Stimulated activated CD8-positive, alpha-beta memory T cell treated with anti-CD3 and anti-CD28 coated beads, Interleukin-7, amount 100 ng/mL, for 48 hours (primary cell): ENCODE data around the gene TRIM9.

Experiments used
- DNase-seq, 2 donors: peaks; one replicate each; pipeline ENCODE4 v3.0.0-alpha.2; 2020; ENCODE audit warnings: low read depth in 1 of 2; ENCODE audit errors: extremely low read depth in 1 of 2

Gene TRIM9

GRCh38 chr14:51093371-51094281 lies 1.3 kb downstream of the TRIM9 start:
- peak; percentile 13 to 39 for DNase-seq

GRCh38 chr14:51092965-51093364 lies 1.9 kb downstream of the TRIM9 start:
- DNase-seq = no peak

GRCh38 chr14:51089278-51089677 lies 5.6 kb downstream of the TRIM9 start:
- no peak for DNase-seq

- no peak for DNase-seq
Observed at GRCh38 chr14:51087031-51087441, 7.9 kb downstream of the TRIM9 start.

GRCh38 chr14:51086044-51086443 lies 8.9 kb downstream of the TRIM9 start:
- no peak for DNase-seq

- DNase-seq = no peak
Observed at GRCh38 chr14:51084962-51085361, 9.9 kb downstream of the TRIM9 start.

GRCh38 chr14:51084507-51084906 lies 10.4 kb downstream of the TRIM9 start:
- DNase-seq = no peak

GRCh38 chr14:51082349-51082748 lies 12.6 kb downstream of the TRIM9 start:
- DNase-seq = no peak

GRCh38 chr14:51081712-51082111 lies 13.2 kb downstream of the TRIM9 start:
- DNase-seq = no peak

- DNase-seq = no peak
Observed at GRCh38 chr14:51081209-51081608, 13.7 kb downstream of the TRIM9 start.

- no peak for DNase-seq
Observed at GRCh38 chr14:51080645-51081044, 14.3 kb downstream of the TRIM9 start.

- DNase-seq = no peak
Observed at GRCh38 chr14:51079489-51079888, 15.4 kb downstream of the TRIM9 start.

- no peak for DNase-seq
Observed at GRCh38 chr14:51079085-51079484, 15.8 kb downstream of the TRIM9 start.

- no peak for DNase-seq
Observed at GRCh38 chr14:51074701-51075385, 20.1 kb downstream of the TRIM9 start.

- DNase-seq = no peak
Observed at GRCh38 chr14:51073731-51074130, 21.2 kb downstream of the TRIM9 start.

GRCh38 chr14:51072976-51073375 lies 21.9 kb downstream of the TRIM9 start:
- DNase-seq = no peak

GRCh38 chr14:51071857-51072256 lies 23.0 kb downstream of the TRIM9 start:
- DNase-seq = no peak

- DNase-seq = no peak
Observed at GRCh38 chr14:51070726-51071125, 24.2 kb downstream of the TRIM9 start.

GRCh38 chr14:51069055-51069454 lies 25.9 kb downstream of the TRIM9 start:
- DNase-seq = no peak

- DNase-seq = no peak
Observed at GRCh38 chr14:51068268-51068667, 26.6 kb downstream of the TRIM9 start.

- DNase-seq = no peak
Observed at GRCh38 chr14:51067295-51067694, 27.6 kb downstream of the TRIM9 start.

- no peak for DNase-seq
Observed at GRCh38 chr14:51066576-51066975, 28.3 kb downstream of the TRIM9 start.
